Measurements from ENCODE around the gene MYO7A.

DNA sequence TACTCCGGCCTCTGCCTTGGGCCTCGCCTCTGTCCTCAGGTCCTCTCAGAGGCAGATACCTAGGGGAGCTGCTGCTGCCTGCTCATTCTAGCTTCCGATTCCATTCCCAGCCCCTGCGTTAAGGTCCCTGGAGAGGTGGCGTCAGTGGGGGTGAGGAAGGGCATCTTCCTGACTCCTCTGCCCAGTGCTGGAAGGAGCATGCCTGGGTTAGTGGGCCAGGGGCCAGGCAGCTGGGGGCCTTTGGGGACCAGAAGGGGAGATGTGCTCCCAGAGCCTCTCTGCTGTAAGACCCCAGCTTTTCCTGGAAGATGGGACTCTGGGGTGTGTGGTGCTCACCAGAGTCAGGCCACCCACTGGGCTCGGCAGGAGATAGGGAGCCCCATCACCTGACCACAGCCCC lies 3.6 kb upstream of the MYO7A start:
- TF ChIP-seq, protein P1, sequence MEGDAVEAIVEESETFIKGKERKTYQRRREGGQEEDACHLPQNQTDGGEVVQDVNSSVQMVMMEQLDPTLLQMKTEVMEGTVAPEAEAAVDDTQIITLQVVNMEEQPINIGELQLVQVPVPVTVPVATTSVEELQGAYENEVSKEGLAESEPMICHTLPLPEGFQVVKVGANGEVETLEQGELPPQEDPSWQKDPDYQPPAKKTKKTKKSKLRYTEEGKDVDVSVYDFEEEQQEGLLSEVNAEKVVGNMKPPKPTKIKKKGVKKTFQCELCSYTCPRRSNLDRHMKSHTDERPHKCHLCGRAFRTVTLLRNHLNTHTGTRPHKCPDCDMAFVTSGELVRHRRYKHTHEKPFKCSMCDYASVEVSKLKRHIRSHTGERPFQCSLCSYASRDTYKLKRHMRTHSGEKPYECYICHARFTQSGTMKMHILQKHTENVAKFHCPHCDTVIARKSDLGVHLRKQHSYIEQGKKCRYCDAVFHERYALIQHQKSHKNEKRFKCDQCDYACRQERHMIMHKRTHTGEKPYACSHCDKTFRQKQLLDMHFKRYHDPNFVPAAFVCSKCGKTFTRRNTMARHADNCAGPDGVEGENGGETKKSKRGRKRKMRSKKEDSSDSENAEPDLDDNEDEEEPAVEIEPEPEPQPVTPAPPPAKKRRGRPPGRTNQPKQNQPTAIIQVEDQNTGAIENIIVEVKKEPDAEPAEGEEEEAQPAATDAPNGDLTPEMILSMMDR (IDR thresholded peaks at IDR 0.05): no peak
- TF ChIP-seq POLR2AphosphoS5 (IDR thresholded peaks at IDR 0.05) (no peak), POLR2A (IDR thresholded peaks at IDR 0.05) (no peak)
